Pons (tissue), 1 donor: ENCODE data around the gene LENG9.

Experiments used
- DNase-seq: peaks from one replicate; pipeline ENCODE4 v3.0.0-alpha.2; 2016; ENCODE audit warnings: low spot score

Gene LENG9

GRCh38 chr19:54421521-54421920 lies 42.1 kb downstream of the LENG9 start:
- DNase-seq: no peak

GRCh38 chr19:54421169-54421516 lies 42.4 kb downstream of the LENG9 start:
- DNase-seq: no peak

- peak; percentile 99 for DNase-seq
Observed at GRCh38 chr19:54420383-54421168, 43.0 kb downstream of the LENG9 start.

GRCh38 chr19:54420068-54420382 lies 43.6 kb downstream of the LENG9 start:
- no peak for DNase-seq

GRCh38 chr19:54418930-54419800 lies 44.4 kb downstream of the LENG9 start:
- DNase-seq: no peak

GRCh38 chr19:54418030-54418929 lies 45.3 kb downstream of the LENG9 start:
- DNase-seq: no peak

- DNase-seq: no peak
Observed at GRCh38 chr19:54416695-54417491, 46.7 kb downstream of the LENG9 start.

- no peak for DNase-seq
Observed at GRCh38 chr19:54415901-54416673, 47.5 kb downstream of the LENG9 start.

GRCh38 chr19:54415208-54415900 lies 48.2 kb downstream of the LENG9 start, which contains the start of gene TTYH1:
TSS of gene TTYH1 (plus strand) at chr19:54415464. CDS start at chr19:54415553, 89 bp downstream.
- no peak for DNase-seq

- no peak for DNase-seq
Observed at GRCh38 chr19:54414156-54414555, 49.4 kb downstream of the LENG9 start.

GRCh38 chr19:54412877-54413276 lies 50.7 kb downstream of the LENG9 start:
- no peak for DNase-seq
